A549 (cell line): ENCODE measurements around the gene SOHLH2. TPM values are rescaled to one million over a fixed set of nuclear protein-coding genes. Genes with fewer than 3 reads are reported as not detected.

Experiments
- ATAC-seq, 2 experiments: fragments of 200-7000 bp in 1 of 2; fragments of >200 bp in 1 of 2; cut with Nextera tagmentation in 1 of 2; cut with Tn5 transposase in 1 of 2; 3 replicates each; pipeline versions ENCODE4 v1.8.0 to v1.9.1; 2018 to 2020; ENCODE audit warnings: mild to moderate bottlenecking in 1 of 2, moderate library complexity in 1 of 2
- CTCF ChIA-PET: fragments of 300-600 bp; sonication (Branson Sonifier 250); formaldehyde crosslinking; extraction: SDS; loops from one replicate; lab custom pipeline; 2021; ENCODE audit warnings: antibody characterized with exemption, inconsistent platforms; lab: Yijun Ruan, JAX
- POLR2A ChIA-PET: fragments of 350-600 bp; formaldehyde crosslinking; extraction: SDS; loops from one replicate; lab custom pipeline; 2021; ENCODE audit warnings: antibody characterized with exemption, inconsistent platforms; lab: Yijun Ruan, JAX
- DNase-seq, 2 experiments: peaks; one replicate each; pipeline versions ENCODE4 v3.0.0 to v3.0.0-alpha.2; 2011 to 2016; ENCODE audit warnings: low read depth in 1 of 2, low spot score in 1 of 2
- FAIRE-seq: peaks from 2 replicates; lab custom pipeline; 2011; peaks lifted over from hg19 to GRCh38; lab: Jason Lieb, UNC
- H3K27ac ChIP-seq, 2 experiments: fragments of >200 bp; sonication (Bioruptor Twin); formaldehyde crosslinking; 3 replicates each; pipeline ENCODE4 v1.5.1; 2016 to 2017
- H3K4me1 ChIP-seq: fragments of >200 bp; sonication (Bioruptor Twin); formaldehyde crosslinking; 3 replicates; pipeline ENCODE4 v1.6.1; 2016
- H3K4me2 ChIP-seq: fragments of >200 bp; sonication (Bioruptor Twin); formaldehyde crosslinking; 3 replicates; pipeline ENCODE4 v1.6.1; 2016
- H3K4me3 ChIP-seq: fragments of >200 bp; sonication (Bioruptor Twin); formaldehyde crosslinking; 3 replicates; pipeline ENCODE4 v1.5.1; 2016
- H3K9me3 ChIP-seq: fragments of >200 bp; sonication (Bioruptor Twin); formaldehyde crosslinking; 3 replicates; pipeline ENCODE4 v1.6.1; 2016
- CBX2 ChIP-seq: fragments of 200-600 bp; sonication (generic); IDR thresholded peaks from 2 replicates; pipeline ENCODE4 v1.6.1; 2016; ENCODE audit warnings: low read depth, mild to moderate bottlenecking, borderline replicate concordance
- CBX8 ChIP-seq: fragments of 200-600 bp; sonication (generic); IDR thresholded peaks from 2 replicates; pipeline ENCODE4 v1.6.1; 2016
- CEBPB ChIP-seq, 2 experiments: fragments of >200 bp in 1 of 2; sonication (Bioruptor Twin) in 1 of 2; formaldehyde crosslinking in 1 of 2; IDR thresholded peaks; 2 replicates each; pipeline ENCODE4 v1.6.1; 2012 to 2016
- CHD2 ChIP-seq: fragments of 150-350 bp; IDR thresholded peaks from 2 replicates; pipeline ENCODE4 v1.6.1; 2014; ENCODE audit warnings: low read length; ENCODE audit not compliant: partially characterized antibody
- CTCF ChIP-seq: fragments of >200 bp; sonication (Bioruptor Twin); formaldehyde crosslinking; IDR thresholded peaks from 3 replicates; pipeline ENCODE4 v1.5.1; 2016
- EHMT2 ChIP-seq: fragments of 200-600 bp; sonication (generic); IDR thresholded peaks from 2 replicates; pipeline ENCODE4 v1.6.1; 2016; ENCODE audit warnings: antibody characterized with exemption, low read depth, mild to moderate bottlenecking, moderate library complexity
- HDAC2 ChIP-seq: fragments of 200-600 bp; sonication (generic); IDR thresholded peaks from 2 replicates; pipeline ENCODE4 v1.6.1; 2016
- HES2 ChIP-seq: fragments of >200 bp; sonication (Bioruptor Twin); formaldehyde crosslinking; IDR thresholded peaks from 2 replicates; pipeline ENCODE4 v1.6.1; 2016
- HOXB13 ChIP-seq: fragments of 250-450 bp; sonication (Bioruptor Pico); IDR thresholded peaks from 2 replicates; pipeline ENCODE4 v1.5.0; 2020; ENCODE audit warnings: low read depth, mild to moderate bottlenecking, moderate library complexity
- HOXB5 ChIP-seq: fragments of 250-450 bp; sonication (Bioruptor Pico); IDR thresholded peaks from 2 replicates; pipeline ENCODE4 v1.5.0; 2020; ENCODE audit warnings: mild to moderate bottlenecking, moderate library complexity
- JUN ChIP-seq, 2 experiments: fragments of >200 bp; sonication (Bioruptor Twin); formaldehyde crosslinking; IDR thresholded peaks; 2 replicates in 1 of 2; 3 replicates in 1 of 2; pipeline ENCODE4 v1.6.1; 2016 to 2017
- KDM5A ChIP-seq: fragments of 200-600 bp; sonication (generic); IDR thresholded peaks from 2 replicates; pipeline ENCODE4 v1.6.1; 2016; ENCODE audit warnings: antibody characterized with exemption, mild to moderate bottlenecking
- MYC ChIP-seq: IDR thresholded peaks from 2 replicates; pipeline ENCODE4 v1.6.1; 2012; ENCODE audit warnings: mild to moderate bottlenecking, inconsistent platforms, low read length, improper control_type of control experiment, borderline replicate concordance
- NFE2L2 ChIP-seq: fragments of 150-350 bp; conservative IDR thresholded peaks from 2 replicates; pipeline ENCODE4 v1.6.1; 2014; ENCODE audit warnings: low read length
- NPAS2 ChIP-seq: fragments of 250-450 bp; sonication (Bioruptor Pico); IDR thresholded peaks from 2 replicates; pipeline ENCODE4 v1.8.0; 2022; ENCODE audit warnings: mild to moderate bottlenecking, moderate library complexity, borderline replicate concordance
- POLR2AphosphoS2 ChIP-seq: conservative IDR thresholded peaks from 2 replicates; pipeline ENCODE4 v1.6.1; 2012; ENCODE audit warnings: low read length, improper control_type of control experiment, inconsistent platforms
- RARB ChIP-seq: fragments of 250-450 bp; sonication (Bioruptor Pico); IDR thresholded peaks from 2 replicates; pipeline ENCODE4 v1.8.0; 2021; ENCODE audit warnings: mild to moderate bottlenecking, moderate library complexity
- RFX5 ChIP-seq: fragments of 450-650 bp; IDR thresholded peaks from 2 replicates; pipeline ENCODE4 v1.7.1; 2014; ENCODE audit warnings: antibody characterized with exemption, mild to moderate bottlenecking, moderate library complexity
- RNF2 ChIP-seq: fragments of 200-600 bp; sonication (generic); IDR thresholded peaks from 2 replicates; pipeline ENCODE4 v1.6.1; 2016; ENCODE audit warnings: low read depth, mild to moderate bottlenecking, antibody characterized with exemption, moderate library complexity, borderline replicate concordance
- SREBF2 ChIP-seq: fragments of 450-650 bp; IDR thresholded peaks from 2 replicates; pipeline ENCODE4 v1.6.1; 2014; ENCODE audit warnings: mild to moderate bottlenecking, moderate library complexity
- TFCP2L1 ChIP-seq: fragments of 250-450 bp; sonication (Bioruptor Pico); IDR thresholded peaks from 2 replicates; pipeline ENCODE4 v1.5.0; 2021; ENCODE audit warnings: mild to moderate bottlenecking
- TP53 ChIP-seq: fragments of 250-450 bp; sonication (Bioruptor Pico); IDR thresholded peaks from 2 replicates; pipeline ENCODE4 v1.5.0; 2021; ENCODE audit warnings: mild to moderate bottlenecking, moderate library complexity
- ZSCAN20 ChIP-seq: fragments of 250-450 bp; sonication (Bioruptor Pico); IDR thresholded peaks from 2 replicates; pipeline ENCODE4 v1.8.0; 2022; ENCODE audit warnings: mild to moderate bottlenecking, moderate library complexity
- WGBS: methylation state at CpG from one replicate; pipeline ENCODE4 v1.1.6; 2017; ENCODE audit errors: missing lambda C conversion rate; 5-methylcytosine and 5-hydroxymethylcytosine counted together
- polyA minus RNA-seq: library from RNA; depleted of rRNA, polyadenylated mRNA; stranded (reverse); fragments of >200 nt; gene quantifications from 2 replicates; pipeline ENCODE4 v1.2.3, GENCODE V29; 2011; rRNA and poly(A)+ RNA removed
- polyA plus RNA-seq, 4 experiments: library from polyadenylated mRNA; depleted of rRNA in 3 of 4; stranded (reverse); fragments of >200 nt; fragmentation: RNase III in 1 of 4; extraction: RNeasy Plus Mini Kit Qiagen cat#74134 plus additional on column Dnase treatment in 1 of 4; gene quantifications; 2 replicates in 3 of 4; 3 replicates in 1 of 4; pipeline ENCODE4 v1.2.3, GENCODE V29; 2011 to 2017

SOHLH2 gene
- polyA plus RNA-seq (2011; rRNA removed), result 0.14 and 0.15 TPM in 2 replicates
- not detected in 2 replicates for polyA plus RNA-seq (2012; cell fraction: cytosol; rRNA removed)
- not detected in 2 replicates for polyA plus RNA-seq (2012; cell fraction: nucleus; rRNA removed)
- 0.04 TPM in 1 of 3 replicates, not detected in the others for polyA plus RNA-seq (2017; fragmentation: RNase III; extraction: RNeasy Plus Mini Kit Qiagen cat#74134 plus additional on column Dnase treatment)
- 0.19 TPM in 1 of 2 replicates, not detected in the other for polyA minus RNA-seq

GRCh38 chr13:36214163-36214921 lies at the start of gene SOHLH2:
TSS of gene SOHLH2 (minus strand) at chr13:36214556. CDS start at chr13:36214526, 30 bp downstream.
- no peak for FAIRE-seq
- DNase-seq, result no peak
- no peak for ATAC-seq
- H3K4me1 ChIP-seq, result no peaks in the 10 kb centered on the region
- H3K4me2 ChIP-seq, result no peak within 1 kb of the TSS
- no peak within 1 kb of the TSS for H3K27ac ChIP-seq
- no peak within 1 kb of the TSS for H3K4me3 ChIP-seq
- POLR2A ChIA-PET, result no interaction called here
- H3K9me3 ChIP-seq, result no peaks in the 10 kb centered on the region
- 62% methylated on average over 25 of the region's 53 CpGs for WGBS
- CTCF ChIA-PET, result interaction anchor here (1.3 kb wide), 1 partner anchor 65 kb away, joined by 3 read pairs; no protein-coding TSS in a partner anchor
- TF ChIP-seq HDAC2 (no peak), MYC (no peak), TFCP2L1 (CRISPR knock-in tag) (no peak), NPAS2 (CRISPR knock-in tag) (no peak), NFE2L2 (no peak), CEBPB (IDR thresholded peaks at IDR 0.05) (no peak), POLR2AphosphoS2 (no peak), HOXB13 (no peak), KDM5A (no peak), CHD2 (no peak)

GRCh38 chr13:36261976-36262375 lies 47.6 kb upstream of the SOHLH2 start:
- Histone ChIP-seq H3K27ac (no peak overlapping the region), H3K4me2 (no peak overlapping the region), H3K4me1 (no peaks in the 10 kb centered on the region), H3K9me3 (no peaks in the 10 kb centered on the region), H3K4me3 (no peak overlapping the region)
- TF ChIP-seq HOXB5, result no peak
- no peak for TF ChIP-seq RFX5
- TF ChIP-seq CTCF, result no peak
- no peak for TF ChIP-seq CBX2
- no peak for TF ChIP-seq EHMT2
- TF ChIP-seq RNF2, result no peak
- no peak for TF ChIP-seq JUN (IDR thresholded peaks at IDR 0.05)
- no peak for TF ChIP-seq CHD2
- TF ChIP-seq CBX8, result no peak
- TF ChIP-seq KDM5A, result no peak
- no peak for TF ChIP-seq HES2
- no peak for TF ChIP-seq TP53
- no peak for TF ChIP-seq RARB
- no peak for TF ChIP-seq ZSCAN20 (CRISPR knock-in tag)
- no peak for TF ChIP-seq NPAS2 (CRISPR knock-in tag)
- TF ChIP-seq CEBPB (IDR thresholded peaks at IDR 0.05), result no peak
- TF ChIP-seq SREBF2, result no peak
- TF ChIP-seq TFCP2L1 (CRISPR knock-in tag), result no peak
- FAIRE-seq, result no peak
- ChIA-PET POLR2A (no interaction called here), CTCF (interaction anchor here (1.3 kb wide), 1 partner anchor 13 kb away, joined by 5 read pairs; no protein-coding TSS in a partner anchor)
- no peak for DNase-seq
- ATAC-seq, result no peak
